BJ (cell line): ENCODE measurements around the gene IL9. TPM values are rescaled to one million over a fixed set of nuclear protein-coding genes. Genes with fewer than 3 reads are reported as not detected.

ENCODE experiments used
- CTCF ChIA-PET: fragments of 350-600 bp; formaldehyde crosslinking; extraction: SDS; loops from one replicate; lab custom pipeline; 2021; ENCODE audit warnings: antibody characterized with exemption, inconsistent platforms; lab: Yijun Ruan, JAX
- POLR2A ChIA-PET: fragments of 300-600 bp; sonication (Branson Sonifier 250); formaldehyde crosslinking; extraction: SDS; loops from one replicate; lab custom pipeline; 2021; ENCODE audit warnings: antibody characterized with exemption; lab: Charles Lee
- DNase-seq: peaks from one replicate; pipeline ENCODE4 v3.0.0-alpha.2; 2011; ENCODE audit warnings: low read depth
- H3K27me3 ChIP-seq: 2 replicates; pipeline ENCODE4 v1.6.0; 2011; ENCODE audit warnings: low read length; ENCODE audit not compliant: control insufficient read depth, insufficient read depth
- H3K36me3 ChIP-seq: 2 replicates; pipeline ENCODE4 v1.5.1; 2011; ENCODE audit warnings: low read length; ENCODE audit not compliant: control insufficient read depth, insufficient read depth
- H3K4me3 ChIP-seq: 2 replicates; pipeline ENCODE4 v1.5.1; 2011; ENCODE audit warnings: low read depth, mild to moderate bottlenecking, control low read depth, low read length
- CTCF ChIP-seq: IDR thresholded peaks from 2 replicates; pipeline ENCODE4 v1.5.1; 2011; ENCODE audit warnings: low read depth, mild to moderate bottlenecking, control low read depth, inconsistent platforms, low read length, moderate library complexity; ENCODE audit not compliant: insufficient read depth
- polyA plus RNA-seq: library from polyadenylated mRNA; depleted of rRNA; stranded (reverse); fragments of >200 nt; gene quantifications from 2 replicates; pipeline ENCODE4 v1.2.3, GENCODE V29; 2011

IL9 gene
- polyA plus RNA-seq, 1 experiment, result not detected

GRCh38 chr5:135887447-135887864, 8.2 kb downstream of the IL9 start:
- Histone ChIP-seq H3K27me3 (0 out of 2 replicates have a peak, but pooled peaks cover 2% of the 10 kb centered on the region), H3K36me3 (no peaks in the 10 kb centered on the region), H3K4me3 (no peak overlapping the region)
- ChIA-PET POLR2A (no interaction called here), CTCF (interaction anchor here (0.6 to 5.1 kb wide), 9 partner anchors 10 to 325 kb away, joined by 3 to 74 read pairs (median 5); no protein-coding TSS in a partner anchor)
- TF ChIP-seq CTCF, result peak; percentile 82
- no peak for DNase-seq

- no peaks in the 10 kb centered on the region for H3K36me3 ChIP-seq
- POLR2A ChIA-PET, result no interaction called here
- TF ChIP-seq CTCF, result no peak
- 0 out of 2 replicates have a peak, but pooled peaks cover 2% of the 10 kb centered on the region for H3K27me3 ChIP-seq
- H3K4me3 ChIP-seq, result no peak overlapping the region
- no peak for DNase-seq
- CTCF ChIA-PET, result interaction anchor here (0.9 to 1.5 kb wide), 6 partner anchors 196 to 329 kb away, joined by 3 to 9 read pairs (median 4); no protein-coding TSS in a partner anchor
Measured at GRCh38 chr5:135886136-135886535, 9.5 kb downstream of the IL9 start.

GRCh38 chr5:135885031-135885430, 10.6 kb downstream of the IL9 start:
- Histone ChIP-seq H3K4me3 (no peak overlapping the region), H3K36me3 (no peaks in the 10 kb centered on the region), H3K27me3 (0 out of 2 replicates have a peak, but pooled peaks cover 2% of the 10 kb centered on the region)
- ChIA-PET POLR2A (no interaction called here), CTCF (no interaction called here)
- no peak for DNase-seq
- no peak for TF ChIP-seq CTCF

- H3K4me3 ChIP-seq, result no peak overlapping the region
- TF ChIP-seq CTCF, result peak; percentile 25; the same call in 1 of the 2 replicates
- no peaks in the 10 kb centered on the region for H3K36me3 ChIP-seq
- no peaks in the 10 kb centered on the region for H3K27me3 ChIP-seq
- POLR2A ChIA-PET, result interaction anchor here (0.5 to 0.7 kb wide), 2 partner anchors 110 to 149 kb away, joined by 4 read pairs; no protein-coding TSS in a partner anchor
- DNase-seq, result no peak
- CTCF ChIA-PET, result interaction anchor here (0.6 to 3.8 kb wide), 3 partner anchors 11 to 328 kb away, joined by 3 to 25 read pairs (median 4); no protein-coding TSS in a partner anchor
Measured at GRCh38 chr5:135883441-135883840, 12.2 kb downstream of the IL9 start.

- H3K27me3 ChIP-seq, result no peaks in the 10 kb centered on the region
- no peak overlapping the region for H3K4me3 ChIP-seq
- TF ChIP-seq CTCF, result no peak
- CTCF ChIA-PET, result interaction anchor here (0.6 to 3.8 kb wide), 4 partner anchors 11 to 329 kb away, joined by 3 to 25 read pairs (median 4); no protein-coding TSS in a partner anchor
- no peak for DNase-seq
- H3K36me3 ChIP-seq, result no peaks in the 10 kb centered on the region
- POLR2A ChIA-PET, result interaction anchor here (0.5 to 0.7 kb wide), 2 partner anchors 111 to 149 kb away, joined by 4 read pairs; no protein-coding TSS in a partner anchor
Measured at GRCh38 chr5:135883026-135883425, 12.6 kb downstream of the IL9 start.
